ENCODE data around the gene ATP6V1G3.

GRCh38 chr1:198495631-198496030 lies 44.8 kb downstream of the ATP6V1G3 start:
- TF ChIP-seq CTCF (IDR thresholded peaks at IDR 0.05) (no peak), POLR2A (IDR thresholded peaks at IDR 0.05) (no peak)
